HCT116 (cell line): ENCODE data around the gene SPDYE4.

ENCODE experiments used
- POLR2AphosphoS5 ChIP-seq: IDR thresholded peaks from 2 replicates; pipeline ENCODE4 v1.6.1; 2011; ENCODE audit warnings: mild to moderate bottlenecking, low read depth, low read length, moderate library complexity
- TF ChIP-seq, protein P1 (sequence below), 3 experiments: fragments of 200-600 bp in 1 of 3; sonication (generic) in 1 of 3; IDR thresholded peaks in 2 of 3; conservative IDR thresholded peaks in 1 of 3; 2 replicates each; pipeline ENCODE4 v1.5.1; 2012 to 2017; ENCODE audit warnings: low read depth in 2 of 3, low read length in 2 of 3, antibody characterized with exemption in 1 of 3, borderline replicate concordance in 1 of 3, control low read depth in 1 of 3, mild to moderate bottlenecking in 1 of 3, mixed read lengths in 1 of 3, mixed run types in 1 of 3, moderate library complexity in 1 of 3; ENCODE audit not compliant: insufficient read depth in 1 of 3

DNA sequence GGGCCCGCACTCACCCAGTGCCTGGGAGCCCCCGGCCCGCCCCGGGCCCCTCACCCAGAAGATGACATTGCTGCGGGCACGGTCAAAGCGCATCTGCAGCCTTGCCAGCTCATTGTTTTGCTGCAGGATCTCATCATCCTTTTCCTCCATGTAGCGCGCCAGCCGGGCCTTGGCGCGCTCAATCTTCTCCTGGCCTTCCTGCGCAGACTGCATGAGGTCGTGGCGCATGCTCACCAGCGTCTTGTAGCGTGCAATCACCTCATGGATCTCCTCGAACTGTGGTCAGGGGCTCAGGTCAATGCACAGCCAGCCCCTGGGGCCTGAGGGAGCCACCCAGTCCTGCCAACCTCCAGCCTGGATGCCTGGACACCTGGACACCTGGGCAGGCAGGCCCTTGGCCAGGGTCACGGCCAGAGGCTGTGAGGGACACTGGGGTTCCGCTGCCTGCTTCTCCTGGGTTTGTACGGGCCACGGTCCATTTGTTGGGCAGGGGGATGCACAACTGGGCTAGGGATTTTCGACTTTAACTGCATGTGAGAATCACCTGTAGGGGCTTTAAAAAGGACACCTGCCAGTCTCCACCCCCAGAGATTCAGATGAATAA lies 22.9 kb downstream of the SPDYE4 start:
- no peak for TF ChIP-seq POLR2AphosphoS5
- TF ChIP-seq, protein P1, sequence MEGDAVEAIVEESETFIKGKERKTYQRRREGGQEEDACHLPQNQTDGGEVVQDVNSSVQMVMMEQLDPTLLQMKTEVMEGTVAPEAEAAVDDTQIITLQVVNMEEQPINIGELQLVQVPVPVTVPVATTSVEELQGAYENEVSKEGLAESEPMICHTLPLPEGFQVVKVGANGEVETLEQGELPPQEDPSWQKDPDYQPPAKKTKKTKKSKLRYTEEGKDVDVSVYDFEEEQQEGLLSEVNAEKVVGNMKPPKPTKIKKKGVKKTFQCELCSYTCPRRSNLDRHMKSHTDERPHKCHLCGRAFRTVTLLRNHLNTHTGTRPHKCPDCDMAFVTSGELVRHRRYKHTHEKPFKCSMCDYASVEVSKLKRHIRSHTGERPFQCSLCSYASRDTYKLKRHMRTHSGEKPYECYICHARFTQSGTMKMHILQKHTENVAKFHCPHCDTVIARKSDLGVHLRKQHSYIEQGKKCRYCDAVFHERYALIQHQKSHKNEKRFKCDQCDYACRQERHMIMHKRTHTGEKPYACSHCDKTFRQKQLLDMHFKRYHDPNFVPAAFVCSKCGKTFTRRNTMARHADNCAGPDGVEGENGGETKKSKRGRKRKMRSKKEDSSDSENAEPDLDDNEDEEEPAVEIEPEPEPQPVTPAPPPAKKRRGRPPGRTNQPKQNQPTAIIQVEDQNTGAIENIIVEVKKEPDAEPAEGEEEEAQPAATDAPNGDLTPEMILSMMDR (IDR thresholded peaks at IDR 0.05 in 2 of 3, conservative IDR thresholded peaks at IDR 0.05 in 1 of 3; ENCODE audit: borderline replicate concordance in 1 of 3, insufficient read depth in 1 of 3, low read depth in 2 of 3, low read length in 2 of 3), result no peak
